Upper lobe of left lung (tissue), 6 donors: ENCODE measurements around the gene VHLL. TPM values are rescaled to one million over a fixed set of nuclear protein-coding genes. Genes with fewer than 3 reads are reported as not detected.

Experiments
- ATAC-seq, 2 donors: fragments of 200-7000 bp; cut with Tn5 transposase; one replicate each; pipeline ENCODE4 v1.9.1; 2022; ENCODE audit warnings: mild to moderate bottlenecking in 2 of 2, moderate library complexity in 2 of 2; ENCODE audit not compliant: low FRiP score in 2 of 2
- DNase-seq, 2 donors: peaks; one replicate each; pipeline ENCODE4 v3.0.0-alpha.2; 2019 to 2020
- H3K27ac ChIP-seq, 4 donors: fragments of 200-600 bp; sonication (generic); one replicate each; pipeline ENCODE4 v1.5.1; 2016 to 2019
- H3K27me3 ChIP-seq, 4 donors: fragments of 200-600 bp; sonication (generic); one replicate each; pipeline ENCODE4 v1.5.1; 2017 to 2019
- H3K36me3 ChIP-seq, 4 donors: fragments of 200-600 bp; sonication (generic); one replicate each; pipeline ENCODE4 v1.5.1; 2016 to 2019
- H3K4me1 ChIP-seq, 4 donors: fragments of 200-600 bp; sonication (generic); one replicate each; pipeline ENCODE4 v1.5.1; 2018 to 2019
- H3K4me3 ChIP-seq, 4 donors: fragments of 200-600 bp; sonication (generic); one replicate each; pipeline ENCODE4 v1.5.1; 2017 to 2019; ENCODE audit warnings: mild to moderate bottlenecking in 2 of 4, moderate library complexity in 1 of 4
- H3K9me3 ChIP-seq, 4 donors: fragments of 200-600 bp; sonication (generic); one replicate each; pipeline ENCODE4 v1.5.1; 2018 to 2019
- EP300 ChIP-seq, 4 donors: sonication (generic); formaldehyde crosslinking; IDR thresholded peaks; one replicate each; pipeline ENCODE4 v1.5.1; 2017; ENCODE audit warnings: antibody characterized with exemption in 4 of 4, control low read depth in 2 of 4
- POLR2A ChIP-seq, 4 donors: fragments of 450-650 bp; IDR thresholded peaks; one replicate each; pipeline ENCODE4 v1.5.1; 2016 to 2017; ENCODE audit warnings: antibody characterized with exemption in 4 of 4, mild to moderate bottlenecking in 2 of 4
- POLR2AphosphoS5 ChIP-seq, 2 donors: sonication (generic); formaldehyde crosslinking; IDR thresholded peaks; one replicate each; pipeline ENCODE4 v1.5.1; 2017; ENCODE audit warnings: antibody characterized with exemption in 2 of 2
- WGBS, 2 donors: methylation state at CpG; one replicate each; pipeline ENCODE4 v1.1.5; 2017 to 2018; 5-methylcytosine and 5-hydroxymethylcytosine counted together
- total RNA-seq, 6 donors: library from RNA; depleted of rRNA in 4 of 6; stranded (reverse); fragments of >200 nt in 4 of 6; gene quantifications; one replicate each; pipeline versions ENCODE4 v1.1.0 to v1.2.1, GENCODE V29; 2016 to 2021
- TF ChIP-seq, protein P1 (sequence below), 6 experiments: fragments of 450-650 bp in 4 of 6; fragments of 200-600 bp in 2 of 6; sonication (generic) in 2 of 6; IDR thresholded peaks; one replicate each; pipeline ENCODE4 v1.5.1; 2016 to 2019; ENCODE audit warnings: antibody characterized with exemption in 6 of 6
- donor health status: DM: no; HTN: no; CAD: no; lungs with moderate emphysema.
- donor health status: DM: no; HTN: yes; CAD: no; lungs with severe emphysema.

VHLL gene
- total RNA-seq, 6 donors from 2014 or later = 7.3 TPM; not detected in 5

DNA sequence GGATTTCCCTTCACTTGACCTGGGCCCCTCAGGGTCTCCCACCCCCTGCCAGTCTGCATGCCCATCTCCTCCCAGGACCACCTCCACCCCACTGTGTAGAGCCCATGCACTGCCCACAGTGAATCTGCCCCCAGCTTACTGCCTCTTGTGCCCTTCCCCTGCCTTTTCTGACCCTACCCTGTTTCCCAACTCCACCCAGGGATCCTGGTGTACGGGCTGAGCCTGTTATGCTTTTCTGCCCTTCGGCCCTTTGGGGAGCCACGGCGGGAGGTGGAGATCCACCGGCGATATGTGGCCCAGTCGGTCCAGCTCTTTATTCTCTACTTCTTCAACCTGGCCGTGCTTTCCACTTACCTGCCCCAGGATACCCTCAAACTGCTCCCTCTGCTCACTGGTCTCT is 13.0 kb downstream of the VHLL start:
- no peak overlapping the region for H3K4me3 ChIP-seq
- ATAC-seq = no peak
- no peak for DNase-seq

DNA sequence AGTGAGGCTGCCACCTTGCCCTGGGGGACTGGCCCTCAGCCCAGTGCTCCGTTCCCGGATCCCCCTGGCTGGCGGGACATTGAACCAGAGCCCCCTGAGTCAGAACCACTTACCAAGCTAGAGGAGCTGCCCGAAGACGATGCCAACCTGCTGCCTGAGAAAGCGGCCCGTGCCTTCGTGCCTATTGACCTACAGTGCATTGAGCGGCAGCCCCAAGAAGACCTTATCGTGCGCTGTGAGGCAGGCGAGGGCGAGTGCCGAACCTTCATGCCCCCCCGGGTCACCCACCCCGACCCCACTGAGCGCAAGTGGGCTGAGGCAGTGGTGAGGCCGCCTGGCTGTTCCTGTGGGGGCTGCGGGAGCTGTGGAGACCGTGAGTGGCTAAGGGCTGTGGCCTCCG is 13.7 kb downstream of the VHLL start:
- WGBS, 2 donors = 94 to 100% methylated on average over 7 to 20 of the region's 21 CpGs
- Histone ChIP-seq H3K4me1 (peaks cover 21 to 36% (median 29%) of the 10 kb centered on the region in 4 donors), H3K27ac (no peak overlapping the region), H3K27me3 (no peaks in the 10 kb centered on the region), H3K9me3 (no peaks in the 10 kb centered on the region), H3K4me3 (no peak overlapping the region), H3K36me3 (peaks cover 0 to 7% (median 0%) of the 10 kb centered on the region in 4 donors)
- DNase-seq (no peak), ATAC-seq (no peak)
- TF ChIP-seq POLR2AphosphoS5 (IDR thresholded peaks at IDR 0.05) = no peak
- TF ChIP-seq POLR2A (IDR thresholded peaks at IDR 0.05) = no peak
- TF ChIP-seq, protein P1, sequence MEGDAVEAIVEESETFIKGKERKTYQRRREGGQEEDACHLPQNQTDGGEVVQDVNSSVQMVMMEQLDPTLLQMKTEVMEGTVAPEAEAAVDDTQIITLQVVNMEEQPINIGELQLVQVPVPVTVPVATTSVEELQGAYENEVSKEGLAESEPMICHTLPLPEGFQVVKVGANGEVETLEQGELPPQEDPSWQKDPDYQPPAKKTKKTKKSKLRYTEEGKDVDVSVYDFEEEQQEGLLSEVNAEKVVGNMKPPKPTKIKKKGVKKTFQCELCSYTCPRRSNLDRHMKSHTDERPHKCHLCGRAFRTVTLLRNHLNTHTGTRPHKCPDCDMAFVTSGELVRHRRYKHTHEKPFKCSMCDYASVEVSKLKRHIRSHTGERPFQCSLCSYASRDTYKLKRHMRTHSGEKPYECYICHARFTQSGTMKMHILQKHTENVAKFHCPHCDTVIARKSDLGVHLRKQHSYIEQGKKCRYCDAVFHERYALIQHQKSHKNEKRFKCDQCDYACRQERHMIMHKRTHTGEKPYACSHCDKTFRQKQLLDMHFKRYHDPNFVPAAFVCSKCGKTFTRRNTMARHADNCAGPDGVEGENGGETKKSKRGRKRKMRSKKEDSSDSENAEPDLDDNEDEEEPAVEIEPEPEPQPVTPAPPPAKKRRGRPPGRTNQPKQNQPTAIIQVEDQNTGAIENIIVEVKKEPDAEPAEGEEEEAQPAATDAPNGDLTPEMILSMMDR (IDR thresholded peaks at IDR 0.05) = no peak
- TF ChIP-seq EP300 (IDR thresholded peaks at IDR 0.05) = no peak

More for the DNA sequence above, 13.0 kb downstream of the VHLL start:
- Histone ChIP-seq H3K27ac (no peak overlapping the region), H3K36me3 (peaks cover 0 to 7% (median 0%) of the 10 kb centered on the region in 4 donors), H3K27me3 (no peaks in the 10 kb centered on the region), H3K9me3 (no peaks in the 10 kb centered on the region), H3K4me1 (peaks cover 19 to 34% (median 27%) of the 10 kb centered on the region in 4 donors)
- WGBS, 2 donors = 92 to 97% methylated on average over 8 of the region's 8 CpGs
- TF ChIP-seq POLR2AphosphoS5 (IDR thresholded peaks at IDR 0.05) (no peak), POLR2A (IDR thresholded peaks at IDR 0.05) (no peak), EP300 (IDR thresholded peaks at IDR 0.05) (no peak)
- TF ChIP-seq, protein P1 (IDR thresholded peaks at IDR 0.05) = no peak

DNA sequence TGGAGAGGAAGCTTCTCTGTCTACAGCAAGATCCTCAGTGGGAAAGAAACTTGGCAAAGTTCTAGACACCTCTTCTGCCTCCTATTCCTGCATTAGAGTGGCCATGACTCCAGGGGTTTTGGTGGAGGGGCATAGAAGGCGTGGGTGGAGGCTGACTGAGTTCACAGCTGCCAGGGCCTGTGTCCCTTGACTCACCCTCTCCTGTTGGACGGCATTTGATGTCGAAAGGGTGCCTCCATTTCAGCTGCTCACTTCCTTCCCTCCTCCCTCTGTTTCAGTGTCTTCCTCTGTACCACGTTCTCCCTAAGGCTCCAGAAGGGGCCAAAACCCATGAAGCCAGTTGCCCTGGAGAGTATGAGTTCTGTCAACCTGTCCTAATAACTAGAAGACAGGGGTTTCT is 14.3 kb downstream of the VHLL start:
- TF ChIP-seq, protein P1 (IDR thresholded peaks at IDR 0.05) = no peak
- no peak for TF ChIP-seq POLR2AphosphoS5 (IDR thresholded peaks at IDR 0.05)
- no peak for TF ChIP-seq POLR2A (IDR thresholded peaks at IDR 0.05)
- TF ChIP-seq EP300 (IDR thresholded peaks at IDR 0.05) = no peak
- Histone ChIP-seq H3K27me3 (no peaks in the 10 kb centered on the region), H3K27ac (no peak overlapping the region), H3K4me1 (peaks cover 21 to 37% (median 28%) of the 10 kb centered on the region in 4 donors), H3K4me3 (no peak overlapping the region), H3K36me3 (peaks cover 0 to 7% (median 0%) of the 10 kb centered on the region in 4 donors), H3K9me3 (no peaks in the 10 kb centered on the region)
- 60 to 78% methylated on average over 4 of the region's 4 CpGs for WGBS, 2 donors
- no peak for ATAC-seq
- DNase-seq = no peak

DNA sequence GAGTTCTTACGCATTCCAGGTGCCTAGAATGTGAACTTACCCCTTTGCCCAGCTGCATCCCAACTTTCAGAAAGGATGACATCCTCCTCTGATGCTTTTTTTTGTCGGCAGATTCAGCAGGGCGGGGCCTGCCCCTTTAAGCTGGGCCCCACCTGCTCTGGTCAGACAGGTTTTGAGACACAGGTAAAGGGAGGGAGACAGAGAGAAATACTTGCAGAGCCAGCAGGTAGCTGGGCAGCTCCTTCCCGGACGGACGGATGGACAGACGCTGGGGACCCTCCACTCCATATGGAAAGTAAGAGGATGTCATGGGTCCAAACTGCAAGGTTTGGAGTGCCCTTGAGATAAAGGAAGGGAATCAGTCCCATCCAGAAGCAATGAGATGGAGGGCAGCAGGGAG is 15.0 kb downstream of the VHLL start, which contains the start of gene TMEM79:
Gene TMEM79 (plus strand): TSS at position 214 of the 400 bp plus-strand sequence. CDS start 902 bp downstream, outside the sequence.
- Histone ChIP-seq H3K4me3 (peak within 1 kb of the TSS; percentile 71 to 93 (median 83)), H3K9me3 (no peaks in the 10 kb centered on the region), H3K27me3 (no peaks in the 10 kb centered on the region), H3K36me3 (peaks cover 0 to 7% (median under 1%) of the 10 kb centered on the region in 4 donors), H3K27ac (peak within 1 kb of the TSS; percentile 90 to 96 (median 94)), H3K4me1 (peaks cover 21 to 37% (median 28%) of the 10 kb centered on the region in 4 donors)
- no peak for ATAC-seq
- no peak for TF ChIP-seq EP300 (IDR thresholded peaks at IDR 0.05)
- TF ChIP-seq POLR2A (IDR thresholded peaks at IDR 0.05) = no peak
- TF ChIP-seq, protein P1 (IDR thresholded peaks at IDR 0.05) = no peak
- TF ChIP-seq POLR2AphosphoS5 (IDR thresholded peaks at IDR 0.05) = no peak
- DNase-seq = no peak
- 90 to 93% methylated on average over 7 of the region's 7 CpGs for WGBS, 2 donors

DNA sequence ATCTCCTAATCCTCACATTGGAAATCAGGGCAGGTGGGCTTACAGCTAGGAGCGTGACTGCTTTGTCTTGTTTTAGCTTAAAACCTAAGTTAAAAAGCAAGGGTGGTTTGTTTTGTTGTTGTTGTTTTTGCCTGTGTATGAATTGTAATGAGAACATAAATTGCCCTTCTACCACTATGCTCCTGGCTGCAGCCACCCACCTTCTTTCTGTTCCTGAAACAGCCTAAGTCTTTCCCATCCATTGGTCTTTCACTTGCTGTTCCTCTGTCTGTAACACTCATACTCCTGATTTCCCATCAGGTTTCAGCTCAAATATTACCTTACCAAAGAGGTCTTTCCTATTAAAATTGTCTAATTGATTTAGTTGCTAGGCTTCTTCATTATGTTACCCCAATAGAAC is 15.6 kb downstream of the VHLL start:
- TF ChIP-seq, protein P1 (IDR thresholded peaks at IDR 0.05) = no peak
- TF ChIP-seq EP300 (IDR thresholded peaks at IDR 0.05) = no peak
- no peak for TF ChIP-seq POLR2AphosphoS5 (IDR thresholded peaks at IDR 0.05)
- TF ChIP-seq POLR2A (IDR thresholded peaks at IDR 0.05) = no peak
- Histone ChIP-seq H3K9me3 (no peaks in the 10 kb centered on the region), H3K36me3 (peaks cover 0 to 7% (median 4%) of the 10 kb centered on the region in 4 donors), H3K4me3 (peak overlapping the region; percentile 71 to 93 (median 83)), H3K27ac (peak overlapping the region in 2 of 4 donors; percentile 95 to 96), H3K4me1 (peaks cover 21 to 37% (median 28%) of the 10 kb centered on the region in 4 donors), H3K27me3 (no peaks in the 10 kb centered on the region)
- no peak for DNase-seq
- ATAC-seq = no peak
- WGBS, 2 donors = 93 to 97% methylated on average over 1 of the region's 1 CpG
